Endodermal cell (in vitro differentiated cells): Measurements from ENCODE around the gene C9orf152. TPM values are rescaled to one million over a fixed set of nuclear protein-coding genes. Genes with fewer than 3 reads are reported as not detected.

Experiments used
- DNase-seq: peaks from one replicate; pipeline ENCODE4 v3.0.0-alpha.2; 2017
- H3K27ac ChIP-seq: 2 replicates; pipeline ENCODE4 v1.5.1; 2013; ENCODE audit warnings: mild to moderate bottlenecking, low read depth, low read length, moderate library complexity
- H3K27me3 ChIP-seq: 2 replicates; pipeline ENCODE4 v1.6.1; 2013; ENCODE audit warnings: mild to moderate bottlenecking, low read length, moderate library complexity; ENCODE audit not compliant: insufficient read depth, control insufficient read depth, poor library complexity, severe bottlenecking
- H3K36me3 ChIP-seq: 2 replicates; pipeline ENCODE4 v1.7.0; 2013; ENCODE audit warnings: mild to moderate bottlenecking, low read length, moderate library complexity; ENCODE audit not compliant: control insufficient read depth, insufficient read depth
- H3K4me1 ChIP-seq: one replicate; pipeline ENCODE4 v1.7.0; 2013; ENCODE audit warnings: low read length; ENCODE audit not compliant: control insufficient read depth, insufficient read depth
- H3K4me3 ChIP-seq: 2 replicates; pipeline ENCODE4 v1.5.1; 2013; ENCODE audit warnings: mild to moderate bottlenecking, low read length, moderate library complexity
- H3K9ac ChIP-seq: 2 replicates; pipeline ENCODE4 v1.6.1; 2013; ENCODE audit warnings: mild to moderate bottlenecking, low read length, moderate library complexity; ENCODE audit not compliant: poor library complexity, severe bottlenecking; ENCODE audit errors: extremely low read depth
- H3K9me3 ChIP-seq: 2 replicates; pipeline ENCODE4 v1.6.1; 2013; ENCODE audit warnings: mild to moderate bottlenecking, low read length, moderate library complexity; ENCODE audit not compliant: control insufficient read depth
- H3K27ac Mint-ChIP-seq: 2 replicates; pipeline ENCODE4 v1.8.0; 2020; ENCODE audit warnings: mixed read lengths
- H3K27me3 Mint-ChIP-seq: 2 replicates; pipeline ENCODE4 v1.8.0; 2021; ENCODE audit warnings: mild to moderate bottlenecking, mixed read lengths; ENCODE audit not compliant: insufficient read depth
- H3K36me3 Mint-ChIP-seq: 2 replicates; pipeline ENCODE4 v1.8.0; 2020; ENCODE audit warnings: low read depth, mixed read lengths
- H3K4me1 Mint-ChIP-seq: 2 replicates; pipeline ENCODE4 v1.8.0; 2020; ENCODE audit warnings: mixed read lengths
- H3K4me3 Mint-ChIP-seq: 2 replicates; pipeline ENCODE4 v1.8.0; 2020; ENCODE audit warnings: mild to moderate bottlenecking, moderate library complexity, mixed read lengths
- H3K9me3 Mint-ChIP-seq: 2 replicates; pipeline ENCODE4 v1.8.0; 2020; ENCODE audit warnings: mild to moderate bottlenecking, mixed read lengths
- WGBS, 2 experiments: methylation state at CpG; one replicate each; pipeline versions ENCODE4 v1.1.5 to v1.1.7; 2013; ENCODE audit warnings: missing lambda C conversion rate in 2 of 2, mixed read lengths in 1 of 2; ENCODE audit not compliant: insufficient coverage in 1 of 2, insufficient read length in 1 of 2; 5-methylcytosine and 5-hydroxymethylcytosine counted together
- total RNA-seq, 2 donors: library from RNA; stranded (reverse); fragmentation: NEBNext Ultra II Directional in 1 of 2; extraction: Animal tissue kit (Norgen Biotek cat#: 25700) in 1 of 2; gene quantifications; 2 replicates in 1 of 2; 3 replicates in 1 of 2; pipeline ENCODE4 v1.2.1, GENCODE V29; 2021
- TF ChIP-seq, protein P1 (sequence below): fragments of 200-600 bp; sonication (generic); conservative IDR thresholded peaks from 2 replicates; pipeline ENCODE4 v1.5.0; 2021; ENCODE audit warnings: antibody characterized with exemption, mild to moderate bottlenecking

C9orf152 gene
- total RNA-seq, 2 donors from 2014 or later = not detected

DNA sequence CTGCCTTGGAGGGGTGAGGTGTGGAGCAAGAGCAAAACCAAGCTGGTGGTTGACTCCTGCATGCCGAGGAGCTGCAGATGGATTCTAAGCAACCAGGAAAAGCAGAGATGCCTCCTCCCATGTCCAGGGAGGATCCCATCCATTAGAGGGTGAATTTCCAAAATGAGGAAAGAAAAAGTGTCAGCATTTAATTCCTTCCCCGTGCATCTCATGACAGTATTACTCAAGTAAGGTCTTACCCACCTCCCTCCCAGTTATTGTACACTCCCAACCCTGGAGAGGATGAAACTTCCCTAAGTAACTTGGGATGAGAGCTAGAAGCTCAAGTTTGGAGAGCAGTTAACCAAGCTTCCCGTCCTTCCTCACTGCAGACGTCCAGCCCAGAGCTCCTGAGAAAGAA, 19.9 kb downstream of the C9orf152 start:
- TF ChIP-seq, protein P1, sequence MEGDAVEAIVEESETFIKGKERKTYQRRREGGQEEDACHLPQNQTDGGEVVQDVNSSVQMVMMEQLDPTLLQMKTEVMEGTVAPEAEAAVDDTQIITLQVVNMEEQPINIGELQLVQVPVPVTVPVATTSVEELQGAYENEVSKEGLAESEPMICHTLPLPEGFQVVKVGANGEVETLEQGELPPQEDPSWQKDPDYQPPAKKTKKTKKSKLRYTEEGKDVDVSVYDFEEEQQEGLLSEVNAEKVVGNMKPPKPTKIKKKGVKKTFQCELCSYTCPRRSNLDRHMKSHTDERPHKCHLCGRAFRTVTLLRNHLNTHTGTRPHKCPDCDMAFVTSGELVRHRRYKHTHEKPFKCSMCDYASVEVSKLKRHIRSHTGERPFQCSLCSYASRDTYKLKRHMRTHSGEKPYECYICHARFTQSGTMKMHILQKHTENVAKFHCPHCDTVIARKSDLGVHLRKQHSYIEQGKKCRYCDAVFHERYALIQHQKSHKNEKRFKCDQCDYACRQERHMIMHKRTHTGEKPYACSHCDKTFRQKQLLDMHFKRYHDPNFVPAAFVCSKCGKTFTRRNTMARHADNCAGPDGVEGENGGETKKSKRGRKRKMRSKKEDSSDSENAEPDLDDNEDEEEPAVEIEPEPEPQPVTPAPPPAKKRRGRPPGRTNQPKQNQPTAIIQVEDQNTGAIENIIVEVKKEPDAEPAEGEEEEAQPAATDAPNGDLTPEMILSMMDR = no peak
- Histone ChIP-seq H3K9ac (no peak overlapping the region), H3K27ac (no peak overlapping the region), H3K36me3 (no peaks in the 10 kb centered on the region), H3K4me1 (no peaks in the 10 kb centered on the region), H3K9me3 (no peaks in the 10 kb centered on the region), H3K4me3 (no peak overlapping the region), H3K27me3 (peaks cover 89% of the 10 kb centered on the region)
- H3K36me3 Mint-ChIP-seq = no peaks in the 10 kb centered on the region
- no peak overlapping the region for H3K27ac Mint-ChIP-seq
- no peak for DNase-seq
- H3K9me3 Mint-ChIP-seq = no peaks in the 10 kb centered on the region
- peaks cover 45% of the 10 kb centered on the region for H3K27me3 Mint-ChIP-seq
- 80 to 100% methylated on average over 3 to 4 of the region's 4 CpGs for WGBS, 2 experiments
- H3K4me3 Mint-ChIP-seq = no peak overlapping the region
- peaks cover 4% of the 10 kb centered on the region for H3K4me1 Mint-ChIP-seq

DNA sequence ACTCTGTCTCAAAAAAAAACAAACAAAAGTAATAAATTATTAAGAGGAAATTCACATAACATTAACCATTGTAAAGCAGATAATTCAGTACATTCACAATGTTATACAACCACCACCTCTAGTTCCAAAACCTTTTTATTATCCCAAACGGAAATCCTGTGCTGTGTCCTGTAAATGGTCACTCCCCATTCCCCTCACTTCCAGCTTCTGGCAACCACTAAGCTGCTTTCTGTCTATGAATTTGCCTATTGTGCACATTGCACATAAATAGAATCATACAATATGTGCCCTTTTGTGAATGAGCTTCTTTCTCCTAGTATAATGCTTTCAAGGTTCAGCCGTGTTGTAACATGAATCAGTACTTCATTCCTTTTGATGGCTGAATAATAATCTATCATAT, 20.8 kb downstream of the C9orf152 start:
- H3K4me3 ChIP-seq = no peak overlapping the region
- no peaks in the 10 kb centered on the region for H3K9me3 ChIP-seq
- H3K36me3 Mint-ChIP-seq = no peaks in the 10 kb centered on the region
- no peak overlapping the region for H3K9ac ChIP-seq
- H3K36me3 ChIP-seq = no peaks in the 10 kb centered on the region
- H3K27me3 Mint-ChIP-seq = peaks cover 36% of the 10 kb centered on the region
- no peaks in the 10 kb centered on the region for H3K4me1 ChIP-seq
- H3K27ac Mint-ChIP-seq = no peak overlapping the region
- H3K9me3 Mint-ChIP-seq = no peaks in the 10 kb centered on the region
- H3K27me3 ChIP-seq = peaks cover 79% of the 10 kb centered on the region
- peaks cover 3% of the 10 kb centered on the region for H3K4me1 Mint-ChIP-seq
- 63 to 91% methylated on average over 1 to 2 of the region's 2 CpGs for WGBS, 2 experiments
- DNase-seq = no peak
- H3K4me3 Mint-ChIP-seq = no peak overlapping the region
- TF ChIP-seq, protein P1 = no peak
- no peak overlapping the region for H3K27ac ChIP-seq

DNA sequence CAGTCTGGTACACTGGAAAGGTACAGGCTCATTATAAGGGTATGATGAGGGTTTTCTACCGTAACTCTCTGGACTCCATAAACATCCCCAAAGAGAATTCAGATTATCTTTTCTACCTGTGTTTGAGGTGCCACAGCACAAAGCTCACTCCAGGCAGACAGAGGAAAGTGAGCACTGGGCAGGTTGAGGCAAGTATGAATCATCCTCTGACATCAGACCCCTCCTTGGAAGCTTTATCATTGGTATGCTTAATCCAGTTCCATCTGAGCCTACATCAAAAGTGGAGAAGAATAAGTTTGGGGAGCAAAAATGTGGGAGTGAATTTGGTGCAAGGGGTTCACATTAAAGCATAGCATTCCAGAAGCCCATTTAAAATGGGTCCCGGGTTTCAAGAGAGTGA, 21.7 kb downstream of the C9orf152 start:
- Mint-ChIP-seq H3K4me3 (no peak overlapping the region), H3K27ac (no peak overlapping the region), H3K36me3 (no peaks in the 10 kb centered on the region), H3K27me3 (peaks cover 31% of the 10 kb centered on the region), H3K4me1 (peaks cover 3% of the 10 kb centered on the region), H3K9me3 (no peaks in the 10 kb centered on the region)
- TF ChIP-seq, protein P1 = no peak
- Histone ChIP-seq H3K9me3 (no peaks in the 10 kb centered on the region), H3K27me3 (peaks cover 70% of the 10 kb centered on the region), H3K4me3 (no peak overlapping the region), H3K9ac (no peak overlapping the region), H3K4me1 (no peaks in the 10 kb centered on the region), H3K36me3 (no peaks in the 10 kb centered on the region), H3K27ac (no peak overlapping the region)
- DNase-seq = no peak
- 96% methylated on average over 2 of the region's 2 CpGs; no CpG with 5 or more reads in 1 of the 2 experiments for WGBS, 2 experiments
